ENCODE measurements around the gene RARRES2. TPM values are rescaled to one million over a fixed set of nuclear protein-coding genes. Genes with fewer than 3 reads are reported as not detected.

RARRES2 gene
- total and polyA plus RNA-seq, 2 of the 13 experiments (the other 11 are each of a cell fraction or from before 2014, with no cell fraction given): 134 to 172 TPM

- TF ChIP-seq DBP (CRISPR knock-in tag; IDR thresholded peaks at IDR 0.05; ENCODE audit: not compliant biosample characterization): no peak
- TF ChIP-seq RCOR2 (CRISPR knock-in tag; IDR thresholded peaks at IDR 0.05): no peak
- TF ChIP-seq TMF1 (CRISPR knock-in tag; IDR thresholded peaks at IDR 0.05; ENCODE audit: low read depth): no peak
- peak; percentile 36; the same call in 1 of the 2 replicates for TF ChIP-seq ZNF225 (CRISPR knock-in tag; IDR thresholded peaks at IDR 0.05)
- TF ChIP-seq ZSCAN21 (CRISPR knock-in tag; IDR thresholded peaks at IDR 0.05; ENCODE audit: borderline replicate concordance): no peak
- TF ChIP-seq SATB2 (CRISPR knock-in tag; IDR thresholded peaks at IDR 0.05): no peak
- no peak for TF ChIP-seq ZNF646 (CRISPR knock-in tag; IDR thresholded peaks at IDR 0.05)
- TF ChIP-seq SMAD3 (CRISPR knock-in tag; IDR thresholded peaks at IDR 0.05): no peak
- TF ChIP-seq LBX2 (CRISPR knock-in tag; IDR thresholded peaks at IDR 0.05; ENCODE audit: borderline replicate concordance): no peak
- TF ChIP-seq ETV5 (CRISPR knock-in tag; IDR thresholded peaks at IDR 0.05; ENCODE audit: borderline replicate concordance): no peak
- no peak for TF ChIP-seq ZNF879 (CRISPR knock-in tag; IDR thresholded peaks at IDR 0.05)
- TF ChIP-seq ZNF337 (CRISPR knock-in tag; IDR thresholded peaks at IDR 0.05; ENCODE audit: borderline replicate concordance, low read depth): no peak
- TF ChIP-seq ATF1 (CRISPR knock-in tag; IDR thresholded peaks at IDR 0.05): no peak
- TF ChIP-seq BHLHE40 (IDR thresholded peaks at IDR 0.05; ENCODE audit: low read length): no peak
- TF ChIP-seq ZBTB39 (CRISPR knock-in tag; IDR thresholded peaks at IDR 0.05): no peak
Observed at GRCh38 chr7:150340024-150340749, 1.2 kb downstream of the RARRES2 start (continued).

Measured in HepG2 (cell line).